Adrenal gland (tissue), 12 donors: ENCODE measurements around the gene PHC3. TPM values are rescaled to one million over a fixed set of nuclear protein-coding genes. Genes with fewer than 3 reads are reported as not detected.
"Not testable (repeated sequence)": the region's sequence is repeated elsewhere in the genome, so short reads cannot be mapped to it uniquely, and the experiment has no call there.

Source experiments
- DNase-seq, 7 donors: peaks; one replicate each; pipeline ENCODE4 v3.0.0-alpha.2; 2019 to 2020
- H3K27ac ChIP-seq, 5 donors: fragments of 200-600 bp; sonication (generic) in 4 of 5; 1 replicate in 3 of 5; 2 replicates in 2 of 5; pipeline versions ENCODE4 v1.5.1 to v1.8.0; 2016 to 2020; ENCODE audit warnings: mild to moderate bottlenecking in 1 of 5
- H3K27me3 ChIP-seq: fragments of 200-600 bp; 2 replicates; pipeline ENCODE4 v1.8.0; 2021
- H3K36me3 ChIP-seq, 2 donors: fragments of 200-600 bp; replicated peaks in 1 of 2; 1 replicate in 1 of 2; 2 replicates in 1 of 2; pipeline versions ENCODE4 v1.5.1 to v1.8.0; 2018 to 2022
- H3K4me1 ChIP-seq, 2 donors: fragments of 200-600 bp; replicated peaks in 1 of 2; 1 replicate in 1 of 2; 2 replicates in 1 of 2; pipeline versions ENCODE4 v1.5.1 to v1.8.0; 2018 to 2021
- H3K4me3 ChIP-seq, 4 donors: fragments of 200-600 bp; sonication (generic) in 3 of 4; one replicate each; pipeline ENCODE4 v1.5.1; 2016 to 2018
- H3K9me3 ChIP-seq, 3 donors: fragments of 200-600 bp; sonication (generic) in 1 of 3; replicated peaks in 1 of 3; 1 replicate in 2 of 3; 2 replicates in 1 of 3; pipeline versions ENCODE4 v1.5.1 to v1.8.0; 2016 to 2021
- POLR2A ChIP-seq, 2 donors: fragments of 450-650 bp; IDR thresholded peaks; one replicate each; pipeline ENCODE4 v1.6.1; 2017; ENCODE audit warnings: antibody characterized with exemption in 2 of 2, mild to moderate bottlenecking in 2 of 2, moderate library complexity in 1 of 2
- WGBS, 4 donors: extraction: QIAGEN DNeasy Blood & Tissue Kit in 2 of 4; methylation state at CpG; one replicate each; pipeline versions ENCODE4 v1.1.5 to v1.1.7; 2013 to 2017; 5-methylcytosine and 5-hydroxymethylcytosine counted together
- intact Hi-C, 2 donors: fragments of 100-400 bp; cut with DNase I; formaldehyde crosslinking; loops; one replicate each; pipeline versions ENCODE4 v1.14.1 to v1.15.0; 2022 to 2023
- polyA plus RNA-seq, 3 donors: library from polyadenylated mRNA; stranded (reverse); fragments of 200-250 nt in 2 of 3; fragments of 350-450 nt in 1 of 3; fragmentation: Illumina TruSeq in 1 of 3; extraction: RNeasy Lipid Tissue Mini Kit (QIAGEN cat#74804) in 1 of 3; gene quantifications; one replicate each; pipeline ENCODE4 v1.2.3, GENCODE V29; 2013 to 2014
- total RNA-seq, 9 donors: library from RNA; depleted of rRNA in 4 of 9; stranded (reverse); fragments of >200 nt in 4 of 9; fragments of 120-200 nt in 1 of 9; fragmentation: NEBNext Ultra II Directional in 1 of 9; extraction: Animal tissue kit (Norgen Biotek cat#: 25700) in 1 of 9; gene quantifications; one replicate each; pipeline versions ENCODE4 v1.1.0 to v1.2.4, GENCODE V29; 2013 to 2023
- TF ChIP-seq, protein P1 (sequence below), 6 experiments: fragments of 450-650 bp in 4 of 6; fragments of 200-600 bp in 2 of 6; sonication (generic) in 1 of 6; IDR thresholded peaks; 1 replicate in 5 of 6; 2 replicates in 1 of 6; pipeline versions ENCODE4 v1.5.1 to v1.8.0; 2016 to 2021; ENCODE audit warnings: antibody characterized with exemption in 6 of 6, mild to moderate bottlenecking in 2 of 6, moderate library complexity in 1 of 6
- donor health status: healthy with polysubstance abuse.
- donor health status: Bipolar disorder and iron deficiency.
- donor health status: DM: yes; HTN: yes; CAD: no.
- donor health status: DM: no; HTN: no; CAD: no.
- donor health status: DM: no; HTN: no; CAD: no.
- donor health status: DM: yes; HTN: yes; CAD: no.

PHC3 gene
- total and polyA plus RNA-seq, 12 donors = 4.4 to 112 (median 53.0) TPM

DNA sequence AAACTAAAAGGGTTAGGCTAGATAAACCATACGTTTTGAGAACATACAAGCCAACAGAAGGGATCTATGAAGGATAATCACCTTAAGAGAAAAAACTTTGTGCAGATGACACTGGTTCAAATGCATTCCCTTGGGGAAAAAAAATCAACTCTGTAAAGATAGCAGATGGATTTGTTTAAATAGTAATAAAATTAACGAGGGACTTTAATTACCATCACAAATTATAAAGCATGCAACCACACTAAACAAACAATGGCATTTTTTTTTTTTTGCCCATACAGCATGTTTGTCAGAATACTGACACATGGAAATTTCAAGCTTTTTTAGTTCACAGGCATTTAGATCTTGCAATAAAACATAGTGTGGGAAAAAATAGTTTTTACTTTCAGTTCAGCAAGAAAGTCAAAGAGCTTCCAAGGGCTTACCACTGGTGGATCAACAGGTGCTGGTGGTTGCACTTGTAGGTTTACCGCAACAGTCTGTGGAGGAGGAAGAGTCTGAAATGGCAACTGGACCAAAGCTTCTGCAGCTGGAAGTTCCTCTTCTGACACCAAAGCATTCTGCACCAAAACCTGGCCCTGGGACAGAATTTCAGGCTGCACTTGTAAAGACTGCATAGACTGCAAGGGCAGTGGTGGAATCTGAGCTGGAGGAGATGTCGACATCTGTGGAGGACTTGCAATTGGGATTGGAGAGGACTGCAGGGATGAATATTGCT is 53.1 kb downstream of the PHC3 start:
- intact Hi-C loops = no loop called here
- Histone ChIP-seq H3K4me1 (no peaks in the 10 kb centered on the region), H3K27ac (no peak overlapping the region), H3K4me3 (no peak overlapping the region), H3K36me3 (peaks cover 0 to 24% of the 10 kb centered on the region in 2 donors), H3K9me3 (no peaks in the 10 kb centered on the region), H3K27me3 (no peaks in the 10 kb centered on the region)
- WGBS, 4 donors = 77 to 86% (median 84%) methylated on average over 4 of the region's 4 CpGs
- no peak for DNase-seq
- TF ChIP-seq, protein P1, sequence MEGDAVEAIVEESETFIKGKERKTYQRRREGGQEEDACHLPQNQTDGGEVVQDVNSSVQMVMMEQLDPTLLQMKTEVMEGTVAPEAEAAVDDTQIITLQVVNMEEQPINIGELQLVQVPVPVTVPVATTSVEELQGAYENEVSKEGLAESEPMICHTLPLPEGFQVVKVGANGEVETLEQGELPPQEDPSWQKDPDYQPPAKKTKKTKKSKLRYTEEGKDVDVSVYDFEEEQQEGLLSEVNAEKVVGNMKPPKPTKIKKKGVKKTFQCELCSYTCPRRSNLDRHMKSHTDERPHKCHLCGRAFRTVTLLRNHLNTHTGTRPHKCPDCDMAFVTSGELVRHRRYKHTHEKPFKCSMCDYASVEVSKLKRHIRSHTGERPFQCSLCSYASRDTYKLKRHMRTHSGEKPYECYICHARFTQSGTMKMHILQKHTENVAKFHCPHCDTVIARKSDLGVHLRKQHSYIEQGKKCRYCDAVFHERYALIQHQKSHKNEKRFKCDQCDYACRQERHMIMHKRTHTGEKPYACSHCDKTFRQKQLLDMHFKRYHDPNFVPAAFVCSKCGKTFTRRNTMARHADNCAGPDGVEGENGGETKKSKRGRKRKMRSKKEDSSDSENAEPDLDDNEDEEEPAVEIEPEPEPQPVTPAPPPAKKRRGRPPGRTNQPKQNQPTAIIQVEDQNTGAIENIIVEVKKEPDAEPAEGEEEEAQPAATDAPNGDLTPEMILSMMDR (IDR thresholded peaks at IDR 0.05) = no peak
- TF ChIP-seq POLR2A (IDR thresholded peaks at IDR 0.05) = no peak

DNA sequence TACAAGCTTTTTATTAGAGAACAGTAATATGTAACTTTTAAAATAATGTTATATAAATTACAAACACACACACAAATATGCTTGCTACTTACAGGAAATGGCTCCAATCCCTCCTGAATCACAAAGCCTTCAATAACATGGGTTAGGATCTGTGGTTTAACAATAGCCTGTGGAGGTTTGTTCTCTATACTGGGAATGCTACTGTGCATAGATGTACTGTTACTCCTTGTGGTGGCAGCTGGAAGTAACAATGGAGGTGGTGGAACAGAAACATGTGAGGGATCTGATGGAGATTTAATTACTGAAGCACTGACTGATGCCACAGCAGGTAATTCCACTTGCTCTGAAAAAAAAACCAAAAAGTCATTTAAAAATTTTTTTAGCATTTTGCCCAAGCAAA is 64.4 kb downstream of the PHC3 start:
- intact Hi-C loops = no loop called here
- peaks cover 0 to 74% of the 10 kb centered on the region in 2 donors for H3K36me3 ChIP-seq

DNA sequence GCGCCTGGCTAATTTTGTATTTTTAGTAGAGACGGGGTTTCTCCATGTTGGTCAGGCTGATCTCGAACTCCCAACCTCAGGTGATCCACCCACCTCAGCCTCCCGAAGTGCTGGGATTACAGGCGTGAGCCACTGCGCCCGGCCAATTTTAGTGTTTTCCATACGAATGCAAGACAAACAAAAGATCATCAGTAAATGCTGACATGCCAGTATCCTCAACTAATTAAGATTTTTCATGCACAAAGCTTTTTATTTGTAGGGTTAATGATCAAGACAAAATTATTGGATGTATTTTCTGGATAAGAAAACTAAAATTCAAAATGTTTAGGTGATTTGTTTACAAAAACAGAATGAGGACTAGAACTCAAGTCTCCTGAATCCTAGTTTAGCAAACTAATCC is 67.4 kb downstream of the PHC3 start:
- H3K9me3 ChIP-seq, DNase-seq, intact Hi-C loops, H3K4me3 ChIP-seq, H3K4me1 ChIP-seq, H3K27ac ChIP-seq, H3K27me3 ChIP-seq: not testable (repeated sequence)
- H3K36me3 ChIP-seq = peaks cover 0 to 61% of the 10 kb centered on the region in 2 donors
- 87 to 100% (median 96%) methylated on average over 8 of the region's 8 CpGs for WGBS, 4 donors

More for the DNA sequence above, 64.4 kb downstream of the PHC3 start:
- no peak for TF ChIP-seq POLR2A (IDR thresholded peaks at IDR 0.05)
- TF ChIP-seq, protein P1 (IDR thresholded peaks at IDR 0.05) = no peak
- no peak for DNase-seq
- H3K4me3 ChIP-seq = no peak overlapping the region
- H3K27me3 ChIP-seq = no peaks in the 10 kb centered on the region
- H3K4me1 ChIP-seq = no peaks in the 10 kb centered on the region
- no peaks in the 10 kb centered on the region for H3K9me3 ChIP-seq
- H3K27ac ChIP-seq = no peak overlapping the region

DNA sequence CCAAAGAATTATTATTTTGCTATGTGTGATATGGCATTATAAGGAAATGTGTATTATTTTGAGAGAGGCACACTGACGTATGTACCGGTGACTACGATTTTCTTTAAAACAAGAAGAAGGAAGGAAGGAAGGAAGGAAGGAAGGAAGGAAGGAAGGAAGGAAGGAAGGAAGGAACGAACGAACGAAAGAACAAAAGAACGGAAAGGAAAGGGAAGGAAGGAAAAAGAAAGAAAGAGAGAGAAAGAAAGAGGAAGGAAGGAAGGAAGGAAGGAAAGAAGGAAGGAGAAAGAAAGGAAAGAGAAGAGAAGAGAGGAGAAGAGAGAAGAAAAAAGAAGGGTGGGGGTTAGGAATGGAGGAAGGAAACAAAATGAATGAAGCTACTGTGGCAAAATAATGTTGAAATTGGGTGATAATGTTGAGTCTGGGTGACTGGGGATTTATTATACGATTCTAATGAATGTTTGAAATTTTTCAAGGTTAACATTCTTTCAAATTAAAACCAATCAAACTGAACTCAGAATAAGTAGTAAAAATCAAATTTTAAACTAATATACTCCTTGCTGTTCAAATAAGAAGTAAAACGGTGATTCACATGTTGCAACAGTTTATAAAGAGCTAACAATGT is 70.3 kb downstream of the PHC3 start:
- TF ChIP-seq, protein P1 (IDR thresholded peaks at IDR 0.05) = no peak
- TF ChIP-seq POLR2A (IDR thresholded peaks at IDR 0.05) = no peak
- Histone ChIP-seq H3K4me3 (no peak overlapping the region), H3K27me3 (no peaks in the 10 kb centered on the region), H3K4me1 (no peaks in the 10 kb centered on the region), H3K27ac (no peak overlapping the region), H3K36me3 (peaks cover 0 to 38% of the 10 kb centered on the region in 2 donors), H3K9me3 (no peaks in the 10 kb centered on the region)
- DNase-seq = no peak
- 73 to 83% (median 78%) methylated on average over 9 of the region's 9 CpGs for WGBS, 4 donors
- intact Hi-C loops = no loop called here
